HTR-8/SVneo (cell line): Measurements from ENCODE around the gene TCF7.

Source experiments
- DNase-seq: peaks from one replicate; pipeline ENCODE4 v3.0.0; 2011; ENCODE audit warnings: low spot score, mixed read lengths; ENCODE audit not compliant: insufficient read length
- FAIRE-seq: peaks from 2 replicates; lab custom pipeline; 2011; peaks lifted over from hg19 to GRCh38; lab: Jason Lieb, UNC

TCF7 gene

GRCh38 chr5:134127988-134128647 is 13.6 kb downstream of the TCF7 start:
- DNase-seq (no peak), FAIRE-seq (no peak)

GRCh38 chr5:134128648-134128995 is 14.1 kb downstream of the TCF7 start:
- DNase-seq (no peak), FAIRE-seq (no peak)

DNA sequence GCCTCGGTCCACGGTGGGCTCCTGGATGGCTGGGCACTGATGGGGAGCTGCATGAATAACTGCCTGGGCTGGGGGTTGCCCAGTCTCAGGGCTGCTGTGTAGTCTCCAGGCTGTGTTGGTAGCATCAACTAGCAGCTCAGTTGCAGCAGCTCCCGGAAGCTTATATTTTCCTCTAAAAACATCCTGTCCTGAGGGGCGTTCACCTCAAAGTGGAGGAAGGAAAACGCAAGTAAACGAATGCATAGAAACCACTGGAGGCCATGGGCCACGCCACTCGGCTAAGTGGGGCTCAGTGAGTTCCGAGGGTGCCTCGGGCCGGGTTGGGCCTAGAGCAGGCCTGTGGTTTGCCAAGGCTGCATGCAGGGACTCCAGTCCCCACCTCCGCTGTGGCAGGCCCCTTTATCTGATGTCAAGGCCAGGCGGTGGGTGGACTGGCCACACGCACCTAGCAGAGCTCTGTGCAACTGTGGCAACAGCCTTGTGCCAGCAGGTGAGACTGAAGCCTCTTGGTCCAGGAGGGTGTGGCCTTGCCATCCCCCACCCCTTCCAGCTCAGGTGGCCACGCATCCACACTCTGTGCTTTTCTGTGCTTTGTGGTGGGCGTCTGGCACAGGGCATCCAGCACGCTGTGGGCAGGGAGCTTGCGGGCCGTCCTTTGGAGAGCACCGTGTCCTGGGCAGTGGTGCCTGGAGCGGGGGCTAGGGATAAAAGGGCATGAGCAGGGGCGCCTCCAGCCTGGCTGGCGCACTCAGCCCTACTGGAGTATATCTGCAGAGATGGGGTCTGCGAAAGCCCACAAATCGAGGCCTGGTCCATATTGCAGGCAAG is 15.1 kb downstream of the TCF7 start:
- FAIRE-seq (no peak), DNase-seq (no peak)

GRCh38 chr5:134130239-134130945 is 15.9 kb downstream of the TCF7 start:
- FAIRE-seq (no peak), DNase-seq (no peak)

DNA sequence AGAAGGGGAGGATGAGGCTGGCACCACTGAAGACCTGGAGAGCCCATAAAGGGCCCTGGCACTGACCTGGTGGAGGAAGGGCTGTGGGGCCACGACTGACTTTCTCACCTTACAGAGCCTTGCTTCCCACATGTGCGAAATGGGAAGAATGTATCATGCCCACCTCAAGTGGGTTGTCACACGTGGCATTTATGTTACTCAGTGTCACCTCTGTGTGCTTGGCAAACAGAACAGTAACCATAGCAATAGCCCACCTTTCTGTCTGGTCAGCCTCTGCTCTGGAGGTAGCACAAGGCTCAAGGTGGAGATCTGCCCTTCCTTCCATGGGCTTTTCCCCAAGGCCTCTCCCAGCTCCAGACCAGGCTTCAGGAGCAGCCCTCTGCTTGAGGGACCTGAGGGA is 16.7 kb downstream of the TCF7 start:
- FAIRE-seq (no peak), DNase-seq (no peak)

DNA sequence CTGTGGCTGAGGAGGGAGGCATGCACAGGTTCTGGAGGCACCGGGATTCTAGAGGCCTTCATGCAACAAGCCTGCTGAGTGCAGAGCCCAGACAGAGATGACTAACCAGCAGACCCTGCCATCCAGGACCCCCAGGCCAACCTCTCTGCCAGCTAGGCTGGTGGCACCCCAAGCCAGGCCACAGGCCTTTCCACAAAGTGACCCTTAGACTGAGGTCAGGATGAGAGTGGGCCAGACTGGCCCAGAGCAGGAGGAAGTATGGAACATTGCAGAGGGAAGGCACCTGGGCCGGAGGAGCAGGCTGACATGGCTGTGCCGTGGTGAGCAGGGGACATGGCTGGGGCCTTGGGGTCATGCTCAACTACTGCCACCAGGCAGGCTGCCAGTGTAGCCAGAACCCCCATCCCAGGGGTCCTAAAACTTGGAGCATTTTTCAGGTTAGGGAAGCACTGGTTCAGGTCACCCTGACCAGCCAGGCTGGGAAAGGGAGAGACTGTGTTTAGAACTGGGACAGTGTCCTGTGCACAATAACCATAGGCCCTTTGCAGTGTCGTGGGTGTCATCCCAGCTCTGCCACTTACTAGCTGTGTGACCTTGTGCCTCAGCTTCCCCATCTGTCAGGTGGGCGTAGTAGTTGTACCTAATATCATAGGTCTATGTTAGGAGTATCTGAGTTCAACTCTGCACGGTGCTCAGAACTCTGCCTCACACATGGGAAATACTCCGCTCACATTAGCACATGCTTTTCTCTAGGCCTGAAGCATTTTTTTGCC is 17.3 kb downstream of the TCF7 start:
- DNase-seq (no peak), FAIRE-seq (no peak)

GRCh38 chr5:134132372-134133187 is 18.1 kb downstream of the TCF7 start:
- DNase-seq: no peak
- FAIRE-seq: no peak

GRCh38 chr5:134133188-134133994 is 18.9 kb downstream of the TCF7 start:
- DNase-seq (no peak), FAIRE-seq (no peak)

GRCh38 chr5:134133995-134134541 is 19.6 kb downstream of the TCF7 start:
- DNase-seq: no peak
- no peak for FAIRE-seq

DNA sequence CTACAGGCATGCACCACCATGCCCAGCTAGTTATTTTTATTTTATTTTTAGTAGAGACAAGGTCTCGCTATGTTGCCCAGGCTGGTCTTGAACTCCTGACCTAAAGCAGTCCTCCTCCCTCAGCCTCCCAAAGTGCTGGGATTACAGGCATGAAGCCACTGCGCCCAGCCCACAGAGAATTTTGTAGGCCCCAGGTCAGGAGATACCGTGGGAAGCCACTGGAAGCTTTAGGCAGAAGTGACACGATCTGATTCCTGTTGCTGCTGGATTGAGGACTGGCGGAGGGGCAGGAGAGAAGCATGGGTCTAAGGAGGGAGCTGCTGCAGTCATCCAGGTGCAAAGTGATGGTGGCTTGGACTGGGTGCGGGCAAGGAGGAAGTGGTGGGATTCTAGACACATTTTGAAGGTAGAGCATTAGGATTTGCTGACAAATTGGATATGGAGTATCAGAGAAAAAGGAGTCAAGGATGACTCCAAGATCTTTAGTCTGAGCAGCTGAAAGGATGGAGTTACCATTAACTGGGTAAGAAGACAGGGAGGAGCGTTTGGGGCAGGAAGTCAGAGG is 20.7 kb downstream of the TCF7 start:
- DNase-seq: no peak
- FAIRE-seq: no peak

DNA sequence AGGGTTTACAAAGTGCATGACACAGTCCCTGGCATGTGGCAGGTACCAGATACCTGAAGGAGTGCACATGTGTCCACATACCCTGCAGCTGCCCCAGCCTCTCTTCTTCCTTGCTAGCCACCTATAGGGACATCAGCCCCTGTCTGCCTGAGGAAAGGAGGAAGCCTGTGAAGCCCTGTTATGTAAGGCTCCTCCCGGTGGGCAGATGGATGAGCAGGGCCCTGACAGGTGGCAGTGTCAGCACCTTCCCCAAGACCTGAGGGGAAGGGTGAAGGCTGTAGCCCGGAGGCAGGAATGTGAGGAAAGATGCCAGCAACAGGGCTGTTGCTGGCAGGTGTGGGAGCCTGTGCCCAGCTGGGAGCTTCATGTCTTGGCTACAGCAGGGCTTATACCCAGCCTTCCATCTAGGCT is 21.7 kb downstream of the TCF7 start:
- FAIRE-seq: no peak
- no peak for DNase-seq

DNA sequence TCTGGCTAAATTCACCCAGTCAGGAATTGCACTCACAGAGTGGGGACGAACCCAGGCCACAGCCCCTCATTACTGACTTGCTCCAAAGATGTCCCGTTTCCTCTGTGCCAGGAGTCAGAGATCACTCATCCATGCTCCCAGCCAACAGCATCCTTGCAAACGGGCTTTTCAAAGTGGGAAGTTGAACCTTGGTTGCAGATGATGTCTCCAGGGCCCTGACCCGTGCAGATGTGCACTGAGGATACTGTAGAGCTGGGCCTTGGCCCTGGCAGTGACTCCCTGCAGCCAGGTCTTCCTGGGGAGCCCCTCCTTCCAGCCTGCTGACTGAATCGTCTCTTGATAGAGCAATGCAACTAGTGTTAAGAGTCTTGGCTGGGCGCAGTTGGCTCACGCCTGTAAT is 22.3 kb downstream of the TCF7 start:
- no peak for FAIRE-seq

DNA sequence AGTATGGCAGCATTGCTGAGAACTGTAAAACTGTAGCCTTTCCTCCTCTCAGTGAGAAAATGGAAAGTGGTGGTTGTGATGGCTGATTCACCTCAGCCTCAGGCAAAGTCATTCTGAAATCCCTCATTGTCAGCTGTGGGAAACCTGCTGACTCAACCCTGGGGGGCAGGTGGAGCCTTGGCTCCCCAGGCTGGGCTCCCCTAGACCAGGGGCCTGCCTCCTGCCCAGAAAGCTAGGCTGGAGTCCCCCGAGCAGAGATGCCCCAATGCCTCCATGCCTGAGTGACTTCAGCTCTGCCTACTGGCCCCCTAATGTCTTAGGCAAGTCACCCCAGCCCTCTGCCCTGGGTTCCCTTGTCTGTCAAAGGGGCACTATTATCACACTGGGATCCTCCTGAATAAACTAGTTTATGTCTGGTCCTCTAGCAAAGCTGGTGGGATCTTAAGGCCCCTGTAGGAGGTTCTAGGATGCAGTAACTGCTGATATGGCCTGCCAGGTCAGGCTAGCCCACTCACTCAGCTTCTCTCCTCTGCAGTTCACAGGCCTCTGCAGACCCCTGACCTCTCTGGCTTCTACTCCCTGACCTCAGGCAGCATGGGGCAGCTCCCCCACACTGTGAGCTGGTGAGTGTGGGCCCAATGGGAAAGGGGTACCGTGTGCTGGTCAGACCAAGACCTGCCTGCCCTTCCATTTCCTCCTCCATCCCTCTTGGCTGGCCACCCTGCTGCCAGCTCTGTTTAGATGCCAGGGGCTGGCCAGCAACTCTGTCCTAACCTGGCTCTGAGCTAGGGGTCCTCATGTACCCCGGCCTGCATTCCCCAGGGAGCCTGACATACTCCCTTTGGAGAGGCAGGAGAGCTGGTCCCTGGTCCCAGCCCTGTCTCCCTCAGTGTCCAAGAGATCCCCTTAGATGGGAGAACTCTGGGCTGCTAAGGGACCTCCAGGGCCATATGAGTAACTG is 24.2 kb downstream of the TCF7 start:
- peak; percentile 55 for FAIRE-seq
- DNase-seq: peak; percentile 41

More for the DNA sequence above, 22.3 kb downstream of the TCF7 start:
- DNase-seq: no peak

DNA sequence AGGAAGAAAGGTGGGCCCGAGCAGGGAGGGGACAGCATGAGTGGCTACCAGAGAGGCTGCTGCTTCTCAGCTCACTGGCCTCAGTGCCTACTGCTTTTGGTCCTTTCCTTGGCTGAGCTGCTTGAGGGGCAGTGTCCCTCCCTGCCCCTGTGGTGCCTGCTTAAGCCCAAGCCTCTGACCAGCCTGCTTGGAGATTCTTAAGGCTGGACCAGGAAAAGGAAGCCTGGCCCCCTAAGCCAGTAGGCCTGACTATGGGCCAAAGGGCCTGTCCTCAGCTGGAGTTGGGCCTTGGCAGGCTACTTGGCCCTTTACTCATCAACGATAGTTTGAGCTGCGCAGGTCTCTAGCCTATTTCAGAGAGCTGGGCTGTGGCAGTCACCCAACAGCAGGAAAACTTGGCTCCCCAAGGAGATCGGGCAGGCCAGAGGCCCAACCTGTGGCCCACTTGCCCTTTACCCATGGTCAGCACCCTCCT is 24.9 kb downstream of the TCF7 start:
- DNase-seq: no peak
- no peak for FAIRE-seq

- no peak for DNase-seq
- no peak for FAIRE-seq
These were observed 25.5 kb downstream of the TCF7 start for GRCh38 chr5:134139891-134140469.

DNA sequence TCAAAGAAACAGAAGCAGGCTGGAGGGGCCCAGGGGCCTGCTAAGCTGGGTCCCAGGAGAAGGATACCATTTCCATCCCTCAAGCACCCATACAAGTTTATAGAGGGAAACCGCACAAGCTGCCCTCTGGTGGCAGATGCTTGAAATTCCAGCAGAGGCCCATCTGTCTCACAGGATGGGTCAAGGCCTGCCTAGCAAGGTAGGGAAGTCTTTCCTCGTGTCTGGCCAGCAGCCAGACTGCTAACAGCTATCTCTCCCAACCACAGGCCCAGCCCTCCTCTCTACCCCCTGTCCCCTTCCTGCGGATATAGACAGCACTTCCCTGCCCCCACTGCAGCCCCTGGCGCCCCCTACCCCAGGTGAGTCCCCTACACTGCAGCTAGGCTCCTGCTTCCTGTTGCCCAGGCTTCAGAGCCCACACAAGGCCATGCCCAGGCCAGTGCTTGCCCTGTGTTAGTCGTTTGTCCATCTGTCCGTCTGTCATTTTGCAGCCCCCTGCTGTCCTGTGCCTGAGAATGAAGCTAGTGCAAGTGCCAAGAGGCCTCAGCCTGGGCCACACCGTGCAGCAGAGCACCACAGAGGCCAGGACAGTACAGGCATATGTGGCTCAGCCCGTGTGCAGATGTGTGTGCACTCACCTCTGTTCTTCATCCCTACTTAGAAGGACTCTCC is 26.2 kb downstream of the TCF7 start:
- DNase-seq (peak; percentile 74), FAIRE-seq (no peak)
